ENCODE measurements around the gene BTRC.

Gene BTRC

DNA sequence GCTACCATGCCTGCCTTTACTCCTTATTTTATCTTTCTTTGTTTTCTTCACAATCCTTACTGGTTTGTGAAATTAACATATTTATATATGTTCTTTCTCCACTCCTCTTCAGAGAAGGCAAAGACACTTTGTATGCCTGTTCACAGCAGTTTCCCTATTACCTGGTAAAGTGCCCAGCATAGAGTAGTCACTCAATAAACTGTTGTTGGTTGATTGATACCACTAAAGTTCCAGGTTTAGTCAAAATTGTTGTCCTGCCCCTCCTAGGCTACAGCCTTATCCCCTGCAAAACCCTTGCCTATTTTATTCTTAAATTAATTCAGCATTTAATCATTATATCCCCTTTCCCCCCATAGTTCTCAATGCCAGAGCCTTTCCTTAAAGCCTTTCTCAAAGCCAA lies 158.0 kb downstream of the BTRC start:
- H4K20me1 ChIP-seq (ENCODE audit: low read depth, low read length): no peaks in the 10 kb centered on the region
- H3K79me2 ChIP-seq (ENCODE audit: insufficient read depth, low read length): no peaks in the 10 kb centered on the region
- no peaks in the 10 kb centered on the region for H3K36me3 ChIP-seq (ENCODE audit: low read length)
- H3K27me3 ChIP-seq (ENCODE audit: low read length): no peaks in the 10 kb centered on the region
- no peak for TF ChIP-seq EZH2phosphoT487 (conservative IDR thresholded peaks at IDR 0.05; ENCODE audit: low read length)
- TF ChIP-seq, protein P1, sequence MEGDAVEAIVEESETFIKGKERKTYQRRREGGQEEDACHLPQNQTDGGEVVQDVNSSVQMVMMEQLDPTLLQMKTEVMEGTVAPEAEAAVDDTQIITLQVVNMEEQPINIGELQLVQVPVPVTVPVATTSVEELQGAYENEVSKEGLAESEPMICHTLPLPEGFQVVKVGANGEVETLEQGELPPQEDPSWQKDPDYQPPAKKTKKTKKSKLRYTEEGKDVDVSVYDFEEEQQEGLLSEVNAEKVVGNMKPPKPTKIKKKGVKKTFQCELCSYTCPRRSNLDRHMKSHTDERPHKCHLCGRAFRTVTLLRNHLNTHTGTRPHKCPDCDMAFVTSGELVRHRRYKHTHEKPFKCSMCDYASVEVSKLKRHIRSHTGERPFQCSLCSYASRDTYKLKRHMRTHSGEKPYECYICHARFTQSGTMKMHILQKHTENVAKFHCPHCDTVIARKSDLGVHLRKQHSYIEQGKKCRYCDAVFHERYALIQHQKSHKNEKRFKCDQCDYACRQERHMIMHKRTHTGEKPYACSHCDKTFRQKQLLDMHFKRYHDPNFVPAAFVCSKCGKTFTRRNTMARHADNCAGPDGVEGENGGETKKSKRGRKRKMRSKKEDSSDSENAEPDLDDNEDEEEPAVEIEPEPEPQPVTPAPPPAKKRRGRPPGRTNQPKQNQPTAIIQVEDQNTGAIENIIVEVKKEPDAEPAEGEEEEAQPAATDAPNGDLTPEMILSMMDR (IDR thresholded peaks at IDR 0.05; ENCODE audit: insufficient read depth, low read length, poor library complexity, severe bottlenecking): no peak
- H3F3A ChIP-seq (ENCODE audit: insufficient read depth): no peaks in the 10 kb centered on the region
- no peak overlapping the region for H3K4me3 ChIP-seq (ENCODE audit: insufficient read depth, low read length, poor library complexity, severe bottlenecking)
- no peak overlapping the region for H3K4me2 ChIP-seq (ENCODE audit: low read depth, low read length, poor library complexity, severe bottlenecking)
- H3K27ac ChIP-seq (ENCODE audit: low read depth, low read length): no peak overlapping the region
- no peak overlapping the region for H2AFZ ChIP-seq (ENCODE audit: low read depth, low read length, severe bottlenecking)
- H3K9me2 ChIP-seq (replicated peaks; ENCODE audit: insufficient read depth, low read length): no peaks in the 10 kb centered on the region
- H3K9me3 ChIP-seq (ENCODE audit: insufficient read depth, low read length): no peaks in the 10 kb centered on the region
- no peak overlapping the region for H3K9ac ChIP-seq (ENCODE audit: low read length)

DNA sequence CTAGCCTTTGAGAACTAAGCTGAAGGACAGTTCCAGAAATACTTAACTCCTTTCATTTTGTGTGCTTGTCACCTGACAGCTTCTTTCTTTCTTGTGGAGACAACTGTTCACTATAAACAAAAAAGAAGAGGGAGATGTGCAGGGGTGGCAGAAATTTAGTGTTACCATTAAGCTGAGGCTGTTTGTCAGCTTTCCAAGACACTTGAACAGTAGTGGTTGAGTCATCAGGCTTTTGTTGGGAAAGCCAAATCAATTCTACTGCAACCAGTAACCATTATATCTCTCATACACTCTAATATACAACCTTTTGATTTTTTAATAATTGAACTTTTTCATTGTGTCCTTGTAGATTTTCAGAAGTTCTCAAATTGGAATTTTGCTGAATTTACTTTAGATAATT lies 158.8 kb downstream of the BTRC start:
- Histone ChIP-seq H3K36me3 (ENCODE audit: low read length) (no peaks in the 10 kb centered on the region), H2AFZ (ENCODE audit: low read depth, low read length, severe bottlenecking) (no peak overlapping the region), H3F3A (ENCODE audit: insufficient read depth) (no peaks in the 10 kb centered on the region), H3K4me2 (ENCODE audit: low read depth, low read length, poor library complexity, severe bottlenecking) (no peak overlapping the region), H3K9me3 (ENCODE audit: insufficient read depth, low read length) (no peaks in the 10 kb centered on the region), H3K79me2 (ENCODE audit: insufficient read depth, low read length) (no peaks in the 10 kb centered on the region), H3K4me3 (ENCODE audit: insufficient read depth, low read length, poor library complexity, severe bottlenecking) (no peak overlapping the region), H4K20me1 (ENCODE audit: low read depth, low read length) (no peaks in the 10 kb centered on the region), H3K9ac (ENCODE audit: low read length) (no peak overlapping the region), H3K27ac (ENCODE audit: low read depth, low read length) (no peak overlapping the region), H3K27me3 (ENCODE audit: low read length) (no peaks in the 10 kb centered on the region), H3K9me2 (replicated peaks; ENCODE audit: insufficient read depth, low read length) (no peaks in the 10 kb centered on the region)
- TF ChIP-seq EZH2phosphoT487 (conservative IDR thresholded peaks at IDR 0.05; ENCODE audit: low read length): no peak
- TF ChIP-seq, protein P1 (IDR thresholded peaks at IDR 0.05; ENCODE audit: insufficient read depth, low read length, poor library complexity, severe bottlenecking): no peak

DNA sequence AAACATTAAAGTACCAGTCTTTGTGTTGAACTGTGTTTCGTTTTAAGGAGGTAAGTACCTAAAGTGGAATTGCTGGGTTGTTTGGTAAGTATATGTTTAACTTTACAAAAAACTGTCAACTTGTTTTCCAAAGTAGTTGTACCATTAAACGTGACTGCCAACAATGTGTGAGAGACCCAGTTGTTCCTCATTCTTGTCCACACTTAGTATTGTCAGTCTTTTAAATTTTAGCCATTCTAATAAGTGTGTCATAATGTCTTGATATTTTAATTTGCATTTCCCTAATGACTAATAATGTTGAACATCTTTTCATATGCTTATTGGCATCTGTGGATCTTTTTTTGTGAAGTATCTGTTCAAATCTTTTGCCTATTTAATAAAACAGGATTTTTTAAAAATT lies 159.8 kb downstream of the BTRC start:
- no peaks in the 10 kb centered on the region for H3K27me3 ChIP-seq (ENCODE audit: low read length)
- no peak overlapping the region for H3K9ac ChIP-seq (ENCODE audit: low read length)
- no peaks in the 10 kb centered on the region for H3K9me2 ChIP-seq (replicated peaks; ENCODE audit: insufficient read depth, low read length)
- H3K27ac ChIP-seq (ENCODE audit: low read depth, low read length): no peak overlapping the region
- no peaks in the 10 kb centered on the region for H4K20me1 ChIP-seq (ENCODE audit: low read depth, low read length)
- no peaks in the 10 kb centered on the region for H3K36me3 ChIP-seq (ENCODE audit: low read length)
- TF ChIP-seq EZH2phosphoT487 (conservative IDR thresholded peaks at IDR 0.05; ENCODE audit: low read length): no peak
- TF ChIP-seq, protein P1 (IDR thresholded peaks at IDR 0.05; ENCODE audit: insufficient read depth, low read length, poor library complexity, severe bottlenecking): no peak
- no peaks in the 10 kb centered on the region for H3K9me3 ChIP-seq (ENCODE audit: insufficient read depth, low read length)
- no peak overlapping the region for H3K4me2 ChIP-seq (ENCODE audit: low read depth, low read length, poor library complexity, severe bottlenecking)
- no peaks in the 10 kb centered on the region for H3F3A ChIP-seq (ENCODE audit: insufficient read depth)
- H3K79me2 ChIP-seq (ENCODE audit: insufficient read depth, low read length): no peaks in the 10 kb centered on the region
- no peak overlapping the region for H3K4me3 ChIP-seq (ENCODE audit: insufficient read depth, low read length, poor library complexity, severe bottlenecking)
- H2AFZ ChIP-seq (ENCODE audit: low read depth, low read length, severe bottlenecking): no peak overlapping the region
